HEK293 (cell line): ENCODE data around the gene DCK.

Source experiments
- ATF2 ChIP-seq: fragments of 450-650 bp; formaldehyde crosslinking; IDR thresholded peaks from 2 replicates; pipeline ENCODE4 v1.5.1; 2016; ENCODE audit warnings: missing biosample characterization, missing genetic modification characterization, low read depth
- CTCF ChIP-seq: fragments of 450-650 bp; formaldehyde crosslinking; IDR thresholded peaks from 2 replicates; pipeline ENCODE4 v1.5.1; 2016; ENCODE audit warnings: missing biosample characterization, missing genetic modification characterization
- HOXC10 ChIP-seq: sonication (generic); formaldehyde crosslinking; IDR thresholded peaks from 2 replicates; pipeline ENCODE4 v1.8.1; 2023; ENCODE audit warnings: mild to moderate bottlenecking, missing genetic modification reagents
- KLF10 ChIP-seq: fragments of 450-650 bp; IDR thresholded peaks from 2 replicates; pipeline ENCODE4 v1.5.1; 2018; ENCODE audit warnings: missing biosample characterization, mild to moderate bottlenecking, missing genetic modification characterization
- PBX3 ChIP-seq: sonication (generic); formaldehyde crosslinking; IDR thresholded peaks from 2 replicates; pipeline ENCODE4 v1.8.1; 2022; ENCODE audit warnings: mild to moderate bottlenecking, moderate library complexity, missing genetic modification reagents
- ZNF18 ChIP-seq: fragments of 450-650 bp; formaldehyde crosslinking; IDR thresholded peaks from 2 replicates; pipeline ENCODE4 v1.5.1; 2016; ENCODE audit warnings: missing biosample characterization, missing genetic modification characterization
- ZNF639 ChIP-seq: fragments of 450-650 bp; formaldehyde crosslinking; IDR thresholded peaks from 2 replicates; pipeline ENCODE4 v1.5.1; 2016; ENCODE audit warnings: missing biosample characterization, missing genetic modification characterization
- ZNF707 ChIP-seq: fragments of 450-650 bp; formaldehyde crosslinking; IDR thresholded peaks from 2 replicates; pipeline ENCODE4 v1.5.1; 2016; ENCODE audit warnings: missing biosample characterization, missing genetic modification characterization
- ZNF768 ChIP-seq: fragments of 450-650 bp; formaldehyde crosslinking; IDR thresholded peaks from 2 replicates; pipeline ENCODE4 v1.5.1; 2018; ENCODE audit warnings: missing biosample characterization, mild to moderate bottlenecking, missing genetic modification characterization

DNA sequence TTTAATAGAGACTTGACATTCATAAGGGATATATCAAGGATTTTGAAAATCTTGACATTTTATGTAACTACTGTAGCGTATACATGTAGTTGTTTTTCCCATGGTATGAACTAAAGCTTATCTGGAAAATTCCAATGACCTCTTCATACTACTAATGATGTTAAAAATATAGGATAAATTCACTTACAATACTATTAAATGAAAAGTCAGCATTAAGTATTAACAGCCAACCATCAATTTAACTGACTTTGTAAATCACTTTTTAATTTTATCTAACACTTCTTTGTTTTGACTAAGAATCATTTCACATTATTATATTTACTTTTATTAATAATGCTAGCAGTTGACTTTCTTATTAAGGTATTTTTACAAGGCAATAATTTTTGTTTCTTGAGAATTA, 34.2 kb downstream of the DCK start:
- TF ChIP-seq ATF2 (tag by site-specific recombination) (no peak), CTCF (tag by site-specific recombination) (no peak), ZNF707 (tag by site-specific recombination) (no peak), HOXC10 (CRISPR knock-in tag) (no peak), ZNF639 (no peak), KLF10 (no peak), ZNF768 (tag by site-specific recombination) (no peak), ZNF18 (tag by site-specific recombination) (no peak), PBX3 (no peak)
